ENCODE data around the gene COPS3. TPM values are rescaled to one million over a fixed set of nuclear protein-coding genes. Genes with fewer than 3 reads are reported as not detected.

The COPS3 gene
- total and polyA plus RNA-seq, 4 donors = 24.6 to 77.3 (median 30.2) TPM

DNA sequence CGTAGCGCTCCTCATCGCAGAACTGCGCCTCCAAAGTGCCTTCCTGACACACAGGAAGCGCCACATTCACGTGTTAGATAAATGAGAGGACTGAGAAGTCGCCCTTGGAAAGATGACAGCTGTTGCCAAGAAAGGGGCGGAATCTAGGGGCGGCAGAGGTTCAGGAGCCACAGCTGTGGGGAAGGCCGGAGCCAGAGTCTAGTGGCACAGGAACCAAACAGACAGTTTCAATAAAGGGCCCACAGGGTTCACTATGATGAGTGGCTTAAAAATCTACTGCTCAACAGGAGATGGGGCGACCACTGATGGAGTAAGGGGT, 48.8 kb downstream of the COPS3 start (continued):
- TF ChIP-seq, protein P1, sequence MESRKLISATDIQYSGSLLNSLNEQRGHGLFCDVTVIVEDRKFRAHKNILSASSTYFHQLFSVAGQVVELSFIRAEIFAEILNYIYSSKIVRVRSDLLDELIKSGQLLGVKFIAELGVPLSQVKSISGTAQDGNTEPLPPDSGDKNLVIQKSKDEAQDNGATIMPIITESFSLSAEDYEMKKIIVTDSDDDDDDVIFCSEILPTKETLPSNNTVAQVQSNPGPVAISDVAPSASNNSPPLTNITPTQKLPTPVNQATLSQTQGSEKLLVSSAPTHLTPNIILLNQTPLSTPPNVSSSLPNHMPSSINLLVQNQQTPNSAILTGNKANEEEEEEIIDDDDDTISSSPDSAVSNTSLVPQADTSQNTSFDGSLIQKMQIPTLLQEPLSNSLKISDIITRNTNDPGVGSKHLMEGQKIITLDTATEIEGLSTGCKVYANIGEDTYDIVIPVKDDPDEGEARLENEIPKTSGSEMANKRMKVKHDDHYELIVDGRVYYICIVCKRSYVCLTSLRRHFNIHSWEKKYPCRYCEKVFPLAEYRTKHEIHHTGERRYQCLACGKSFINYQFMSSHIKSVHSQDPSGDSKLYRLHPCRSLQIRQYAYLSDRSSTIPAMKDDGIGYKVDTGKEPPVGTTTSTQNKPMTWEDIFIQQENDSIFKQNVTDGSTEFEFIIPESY (IDR thresholded peaks at IDR 0.05) = no peak
- TF ChIP-seq JUND (IDR thresholded peaks at IDR 0.05) = no peak
- TF ChIP-seq NR2F2 (IDR thresholded peaks at IDR 0.05) = no peak

DNA sequence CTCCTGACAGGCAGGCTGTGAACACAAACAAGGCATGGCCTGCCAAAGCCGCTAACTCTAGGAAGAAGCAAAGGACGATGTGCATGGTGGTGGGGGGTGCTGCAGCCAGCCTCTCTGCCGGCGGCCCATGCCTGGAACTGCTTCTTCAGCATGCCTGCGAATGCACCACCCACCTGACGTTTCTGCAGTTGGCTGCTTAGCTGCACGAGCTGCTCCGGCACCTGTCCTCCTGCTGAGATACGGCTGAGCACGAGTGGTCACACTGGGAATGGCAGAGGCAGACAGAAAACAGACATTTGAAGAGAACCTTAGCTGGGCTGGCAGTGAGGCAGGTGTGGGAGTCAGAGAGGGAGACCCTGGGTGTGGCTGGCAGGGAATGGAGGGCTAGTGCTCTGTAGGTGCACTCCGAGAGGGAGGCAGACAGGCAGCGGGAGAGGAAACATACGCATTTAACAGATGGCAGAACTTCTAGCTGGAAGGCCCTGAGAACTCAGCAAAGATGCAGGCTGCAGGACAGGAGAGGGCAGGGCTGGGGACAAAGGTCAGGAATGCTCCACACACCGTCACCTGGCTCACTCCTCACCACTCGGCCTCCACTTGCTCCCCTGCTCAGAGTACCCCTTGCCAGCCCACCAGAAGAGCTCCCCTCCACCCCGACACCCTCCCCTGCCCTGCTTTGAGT, 49.3 kb downstream of the COPS3 start:
- no peak overlapping the region for H3K27ac ChIP-seq (ENCODE audit: low read depth in 1 of 2, low read length in 2 of 2)
- DNase-seq (ENCODE audit: low spot score) = no peak
- H3K27me3 ChIP-seq (ENCODE audit: control insufficient read depth in 4 of 4, insufficient read depth in 4 of 4, low read length in 3 of 4) = no peaks in the 10 kb centered on the region
- TF ChIP-seq, protein P2, sequence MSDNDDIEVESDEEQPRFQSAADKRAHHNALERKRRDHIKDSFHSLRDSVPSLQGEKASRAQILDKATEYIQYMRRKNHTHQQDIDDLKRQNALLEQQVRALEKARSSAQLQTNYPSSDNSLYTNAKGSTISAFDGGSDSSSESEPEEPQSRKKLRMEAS (IDR thresholded peaks at IDR 0.05) = no peak
- TF ChIP-seq GABPA (IDR thresholded peaks at IDR 0.05 in 1 of 2, conservative IDR thresholded peaks at IDR 0.05 in 1 of 2) = no peak
- peak; percentile 39 to 45 for TF ChIP-seq HNF4A (conservative IDR thresholded peaks at IDR 0.05)
- no peak overlapping the region for H3K4me3 ChIP-seq (ENCODE audit: low read depth in 1 of 3, low read length in 3 of 3)
- no peak overlapping the region for H3K9ac ChIP-seq (ENCODE audit: low read depth in 1 of 2, low read length in 2 of 2)
- peaks cover 6 to 35% (median 18%) of the 10 kb centered on the region in 4 donors for H3K36me3 ChIP-seq (ENCODE audit: control insufficient read depth in 4 of 4, insufficient read depth in 3 of 4, low read depth in 1 of 4, low read length in 3 of 4)
- no peaks in the 10 kb centered on the region for H3K9me3 ChIP-seq (ENCODE audit: control insufficient read depth in 4 of 4, low read length in 3 of 4)
- peaks cover 8 to 63% (median 48%) of the 10 kb centered on the region in 4 donors for H3K4me1 ChIP-seq (ENCODE audit: control insufficient read depth in 4 of 4, insufficient read depth in 4 of 4, low read length in 3 of 4)
- WGBS = 68% methylated on average over 16 of the region's 16 CpGs

DNA sequence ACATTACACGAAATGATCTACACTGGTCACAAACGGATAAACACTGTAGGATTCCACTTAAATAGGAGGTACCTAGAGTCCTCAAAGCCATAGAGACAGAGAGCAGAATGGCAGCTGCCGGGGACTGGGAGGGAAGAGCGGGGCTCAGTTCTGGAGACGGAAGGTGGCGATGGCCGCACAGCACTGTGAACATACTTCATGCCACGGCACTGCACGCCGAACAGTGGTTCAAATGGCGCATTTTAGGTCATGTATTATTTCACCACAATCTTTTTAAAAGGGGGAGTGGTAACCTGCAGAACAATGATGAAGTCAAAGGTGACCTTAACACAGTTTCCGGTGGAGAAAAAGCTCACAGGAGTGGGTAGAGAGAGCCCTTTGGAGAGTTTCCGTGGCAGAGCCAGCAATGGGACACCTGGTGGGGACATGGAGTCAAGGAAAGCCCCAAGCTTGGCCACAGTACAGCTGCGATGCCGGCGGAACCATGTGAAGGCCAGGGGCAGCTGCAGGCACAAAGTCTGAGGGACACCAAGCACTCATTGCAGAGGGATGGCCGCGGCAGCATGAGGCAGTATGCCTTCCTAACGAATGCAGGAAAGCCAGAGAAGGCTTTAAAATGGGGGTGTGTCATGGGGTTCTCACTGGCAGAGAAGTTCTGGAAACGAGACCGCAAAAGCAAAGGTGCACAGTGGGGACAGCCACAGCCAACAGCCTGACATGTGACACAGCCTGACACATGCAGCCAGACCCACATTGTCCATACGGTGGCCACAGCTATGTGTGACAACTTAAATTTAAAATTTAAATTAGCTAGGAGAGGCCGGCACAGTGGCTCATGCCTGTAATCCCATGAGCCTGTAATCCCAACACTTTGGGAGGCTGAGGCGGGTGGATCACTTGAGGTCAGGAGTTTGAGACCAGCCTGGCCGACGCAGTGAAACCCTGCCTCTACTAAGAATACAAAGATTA, 51.3 kb downstream of the COPS3 start:
- Histone ChIP-seq H3K36me3 (ENCODE audit: control insufficient read depth in 4 of 4, insufficient read depth in 3 of 4, low read depth in 1 of 4, low read length in 3 of 4) (peaks cover 10 to 55% (median 31%) of the 10 kb centered on the region in 4 donors), H3K27me3 (ENCODE audit: control insufficient read depth in 4 of 4, insufficient read depth in 4 of 4, low read length in 3 of 4) (no peaks in the 10 kb centered on the region), H3K4me3 (ENCODE audit: low read depth in 1 of 3, low read length in 3 of 3) (no peak overlapping the region), H3K4me1 (ENCODE audit: control insufficient read depth in 4 of 4, insufficient read depth in 4 of 4, low read length in 3 of 4) (peaks cover 8 to 45% (median 34%) of the 10 kb centered on the region in 4 donors), H3K9me3 (ENCODE audit: control insufficient read depth in 4 of 4, low read length in 3 of 4) (no peaks in the 10 kb centered on the region), H3K27ac (ENCODE audit: low read depth in 1 of 2, low read length in 2 of 2) (no peak overlapping the region), H3K9ac (ENCODE audit: low read depth in 1 of 2, low read length in 2 of 2) (no peak overlapping the region)
- TF ChIP-seq, protein P3, sequence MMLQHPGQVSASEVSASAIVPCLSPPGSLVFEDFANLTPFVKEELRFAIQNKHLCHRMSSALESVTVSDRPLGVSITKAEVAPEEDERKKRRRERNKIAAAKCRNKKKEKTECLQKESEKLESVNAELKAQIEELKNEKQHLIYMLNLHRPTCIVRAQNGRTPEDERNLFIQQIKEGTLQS (IDR thresholded peaks at IDR 0.05) = no peak
- TF ChIP-seq RXRA (IDR thresholded peaks at IDR 0.05) (no peak), RAD21 (IDR thresholded peaks at IDR 0.05) (no peak), YY1 (IDR thresholded peaks at IDR 0.05) (no peak)
- no peak for DNase-seq (ENCODE audit: low spot score)
- 86% methylated on average over 26 of the region's 26 CpGs for WGBS

Measured in liver (tissue), 9 donors.